ENCODE measurements around the gene BEST4.

The BEST4 gene

DNA sequence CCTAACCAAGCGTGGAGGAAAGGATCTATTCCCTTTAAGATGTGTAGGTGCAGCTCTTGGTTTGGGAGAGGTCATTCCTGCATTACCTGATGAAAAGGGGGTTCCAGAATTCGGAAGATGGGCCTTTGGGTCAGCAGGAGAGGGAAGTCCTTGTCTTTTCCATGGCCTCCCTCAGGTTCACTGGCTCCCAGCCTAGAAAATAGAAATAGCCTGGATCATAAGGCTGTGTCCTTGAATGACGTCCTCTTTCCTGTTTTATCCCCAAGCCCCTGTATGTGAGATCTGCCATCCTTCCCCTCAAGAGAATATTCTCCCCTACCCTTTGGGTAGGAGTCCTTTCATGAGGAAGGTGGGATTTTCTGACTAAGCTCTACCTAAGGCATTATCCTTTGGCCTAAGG is 27.1 kb downstream of the BEST4 start:
- H3K4me3 ChIP-seq (ENCODE audit: low read depth, low read length), result no peak overlapping the region
- TF ChIP-seq, protein P1, sequence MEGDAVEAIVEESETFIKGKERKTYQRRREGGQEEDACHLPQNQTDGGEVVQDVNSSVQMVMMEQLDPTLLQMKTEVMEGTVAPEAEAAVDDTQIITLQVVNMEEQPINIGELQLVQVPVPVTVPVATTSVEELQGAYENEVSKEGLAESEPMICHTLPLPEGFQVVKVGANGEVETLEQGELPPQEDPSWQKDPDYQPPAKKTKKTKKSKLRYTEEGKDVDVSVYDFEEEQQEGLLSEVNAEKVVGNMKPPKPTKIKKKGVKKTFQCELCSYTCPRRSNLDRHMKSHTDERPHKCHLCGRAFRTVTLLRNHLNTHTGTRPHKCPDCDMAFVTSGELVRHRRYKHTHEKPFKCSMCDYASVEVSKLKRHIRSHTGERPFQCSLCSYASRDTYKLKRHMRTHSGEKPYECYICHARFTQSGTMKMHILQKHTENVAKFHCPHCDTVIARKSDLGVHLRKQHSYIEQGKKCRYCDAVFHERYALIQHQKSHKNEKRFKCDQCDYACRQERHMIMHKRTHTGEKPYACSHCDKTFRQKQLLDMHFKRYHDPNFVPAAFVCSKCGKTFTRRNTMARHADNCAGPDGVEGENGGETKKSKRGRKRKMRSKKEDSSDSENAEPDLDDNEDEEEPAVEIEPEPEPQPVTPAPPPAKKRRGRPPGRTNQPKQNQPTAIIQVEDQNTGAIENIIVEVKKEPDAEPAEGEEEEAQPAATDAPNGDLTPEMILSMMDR (IDR thresholded peaks at IDR 0.05; ENCODE audit: borderline replicate concordance, insufficient read depth, low read depth, low read length), result no peak

DNA sequence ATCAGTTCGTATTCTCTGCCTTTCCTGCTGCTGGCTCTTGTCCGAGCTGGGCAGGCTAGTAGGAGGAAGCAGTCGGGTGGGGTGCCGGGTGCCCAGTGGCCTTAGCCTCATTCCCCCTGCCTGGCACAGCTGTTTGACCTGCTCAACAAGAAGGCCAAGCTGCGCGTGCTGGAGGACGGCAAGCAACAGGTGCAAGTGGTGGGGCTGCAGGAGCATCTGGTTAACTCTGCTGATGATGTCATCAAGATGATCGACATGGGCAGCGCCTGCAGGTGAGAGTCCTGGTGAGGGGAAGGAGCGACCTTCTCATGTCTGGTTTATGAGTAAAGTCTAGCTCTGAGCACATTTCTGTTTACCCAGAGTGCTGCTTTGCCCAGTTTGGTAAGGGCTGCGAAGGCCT is 28.9 kb downstream of the BEST4 start:
- TF ChIP-seq, protein P1 (IDR thresholded peaks at IDR 0.05; ENCODE audit: borderline replicate concordance, insufficient read depth, low read depth, low read length), result no peak
- no peak overlapping the region for H3K4me3 ChIP-seq (ENCODE audit: low read depth, low read length)

DNA sequence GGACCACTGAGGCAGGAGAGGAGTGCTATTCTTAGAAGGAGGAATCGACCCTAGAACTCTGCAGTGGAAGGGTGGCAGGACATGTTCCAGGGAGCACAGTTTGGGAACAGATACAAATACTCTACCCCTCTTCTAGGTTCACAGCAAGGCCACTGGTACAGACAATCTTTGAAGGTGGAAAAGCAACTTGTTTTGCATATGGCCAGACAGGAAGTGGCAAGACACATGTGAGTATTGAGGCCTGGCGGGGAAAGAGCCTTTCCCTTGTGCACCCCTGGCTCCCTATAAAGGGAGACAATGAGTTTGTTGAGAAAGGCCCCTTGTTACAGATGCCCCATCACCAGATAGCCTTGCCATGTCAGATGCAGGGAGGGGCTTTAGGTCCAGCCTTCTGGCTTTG is 30.6 kb downstream of the BEST4 start:
- TF ChIP-seq, protein P1 (IDR thresholded peaks at IDR 0.05; ENCODE audit: borderline replicate concordance, insufficient read depth, low read depth, low read length), result no peak
- H3K4me3 ChIP-seq (ENCODE audit: low read depth, low read length), result no peak overlapping the region

DNA sequence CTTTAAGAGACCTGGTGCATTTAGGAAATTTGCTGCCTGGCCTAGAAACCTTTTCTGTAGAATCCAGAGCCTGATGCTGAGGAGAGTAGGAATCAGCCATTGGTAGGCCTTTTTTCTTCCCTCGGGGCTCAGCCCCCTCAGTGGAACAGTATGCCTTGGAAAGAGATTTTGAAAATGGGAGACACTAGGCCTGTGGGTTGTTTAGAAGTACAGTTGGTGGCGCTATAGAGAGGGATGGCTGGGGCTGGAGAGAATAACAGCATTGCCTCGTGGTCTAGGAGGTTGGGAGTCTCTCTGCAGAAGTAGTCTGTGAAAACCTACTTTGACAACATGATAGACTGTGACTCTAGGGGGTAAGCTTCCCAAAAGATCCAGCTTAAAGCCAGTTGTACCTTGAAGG is 40.1 kb downstream of the BEST4 start:
- TF ChIP-seq, protein P1 (IDR thresholded peaks at IDR 0.05; ENCODE audit: borderline replicate concordance, insufficient read depth, low read depth, low read length), result no peak
- no peak overlapping the region for H3K4me3 ChIP-seq (ENCODE audit: low read depth, low read length)

DNA sequence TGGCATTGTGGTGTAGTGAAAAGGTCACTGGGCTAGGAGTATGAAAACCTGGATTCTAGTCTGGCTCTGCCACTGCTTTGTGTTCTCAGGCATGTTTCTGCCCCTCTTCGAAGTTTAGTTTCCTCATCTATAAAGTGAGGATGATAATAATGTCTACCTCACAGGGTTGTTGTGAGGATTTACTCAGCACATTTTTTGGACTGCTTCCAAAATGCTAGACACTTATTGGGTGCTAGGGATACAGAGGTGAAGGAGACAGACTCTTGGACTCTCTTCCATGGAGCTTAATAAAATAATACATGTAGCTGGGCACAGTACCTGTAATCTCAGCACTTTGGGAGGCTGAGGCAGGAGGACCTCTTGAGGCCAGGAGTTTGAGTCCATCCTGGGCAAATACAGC is 44.8 kb downstream of the BEST4 start:
- no peak overlapping the region for H3K4me3 ChIP-seq (ENCODE audit: low read depth, low read length)
- TF ChIP-seq, protein P1 (IDR thresholded peaks at IDR 0.05; ENCODE audit: borderline replicate concordance, insufficient read depth, low read depth, low read length), result no peak

DNA sequence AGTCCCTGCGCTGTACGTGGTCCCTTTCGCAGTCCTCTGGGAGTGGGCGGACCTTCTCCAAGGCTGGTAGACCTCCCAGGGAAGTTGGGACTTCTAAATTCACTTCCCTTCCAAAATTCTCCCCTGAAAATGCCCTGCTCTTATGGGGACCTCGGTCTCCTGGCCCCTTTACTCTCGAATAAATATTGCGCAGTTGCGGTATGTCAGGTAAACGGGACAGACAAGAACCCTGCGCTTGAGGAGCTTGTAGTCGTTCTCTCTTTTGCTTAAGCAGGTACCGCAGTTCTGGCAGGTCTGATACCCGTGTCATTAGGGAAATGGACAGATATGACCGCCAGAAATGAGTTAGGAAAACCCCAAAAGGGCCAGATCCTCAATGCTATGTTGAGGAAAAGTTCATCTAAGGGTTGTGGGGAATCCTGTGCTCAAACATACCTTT is 47.8 kb downstream of the BEST4 start:
- TF ChIP-seq, protein P1 (IDR thresholded peaks at IDR 0.05; ENCODE audit: borderline replicate concordance, insufficient read depth, low read depth, low read length), result no peak
- peak overlapping the region; percentile 71 for H3K4me3 ChIP-seq (ENCODE audit: low read depth, low read length)

DNA sequence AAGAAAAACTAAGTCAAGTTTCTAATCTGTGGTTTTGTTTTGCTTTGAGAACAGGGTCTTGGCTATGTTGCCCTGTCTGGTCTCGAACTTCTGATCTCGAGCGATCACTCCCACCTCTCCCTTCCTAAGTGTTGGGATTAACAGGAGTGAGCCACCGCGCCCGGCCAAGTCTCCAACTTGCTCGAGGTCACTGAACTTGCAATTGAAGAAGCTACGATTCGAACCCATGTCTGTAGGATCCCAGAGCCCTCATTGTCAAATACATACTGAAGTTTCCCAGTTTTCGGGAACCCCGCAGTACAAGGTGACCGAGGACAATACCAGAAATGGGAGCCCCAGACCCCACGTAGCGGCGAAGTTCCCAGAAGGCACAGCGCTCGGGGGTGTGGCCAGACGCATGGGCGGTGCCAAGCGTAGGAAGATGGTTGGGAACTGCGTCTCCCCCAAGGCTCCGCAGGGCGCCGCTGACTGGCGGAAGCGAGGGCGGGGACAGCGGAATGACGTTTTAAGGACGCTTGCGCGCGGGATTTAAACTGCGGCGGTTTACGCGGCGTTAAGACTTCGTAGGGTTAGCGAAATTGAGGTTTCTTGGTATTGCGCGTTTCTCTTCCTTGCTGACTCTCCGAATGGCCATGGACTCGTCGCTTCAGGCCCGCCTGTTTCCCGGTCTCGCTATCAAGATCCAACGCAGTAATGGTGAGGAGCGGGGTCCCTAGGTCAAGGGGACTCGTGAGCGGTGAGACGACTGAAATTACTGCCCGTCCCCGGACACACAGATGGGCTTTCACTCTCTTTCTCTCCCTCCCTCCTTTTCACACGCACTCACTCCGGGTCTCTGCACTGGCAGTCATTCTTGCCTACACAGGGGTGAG is 48.4 kb downstream of the BEST4 start, which contains the start of gene KIF2C:
Gene KIF2C, plus strand, starts transcription at position 531 of the 872 bp plus-strand sequence. Its CDS starts 96 bp downstream, at position 627.
- TF ChIP-seq, protein P1 (IDR thresholded peaks at IDR 0.05; ENCODE audit: borderline replicate concordance, insufficient read depth, low read depth, low read length), result no peak
- peak within 1 kb of the TSS; percentile 71 for H3K4me3 ChIP-seq (ENCODE audit: low read depth, low read length)

DNA sequence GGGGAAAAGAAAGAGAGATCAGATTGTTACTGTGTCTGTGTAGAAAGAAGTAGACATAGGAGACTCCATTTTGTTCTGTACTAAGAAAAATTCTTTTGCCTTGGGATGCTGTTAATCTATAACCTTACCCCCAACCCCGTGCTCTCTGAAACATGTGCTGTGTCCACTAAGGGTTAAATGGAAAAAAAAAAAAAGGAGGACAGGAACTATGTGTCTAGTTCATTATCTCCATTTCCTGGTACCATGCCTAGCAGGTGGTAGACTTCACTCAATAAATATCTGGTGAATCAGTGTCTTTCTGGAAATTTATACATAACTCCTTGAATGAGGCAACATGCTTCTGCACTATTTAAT is 49.0 kb downstream of the BEST4 start:
- H3K4me3 ChIP-seq (ENCODE audit: low read depth, low read length), result peak overlapping the region; percentile 71
